ENCODE measurements around the gene FAM118B. TPM values are rescaled to one million over a fixed set of nuclear protein-coding genes. Genes with fewer than 3 reads are reported as not detected.

The FAM118B gene
- polyA plus RNA-seq, 1 of the 3 experiments (the other 2 are of a cell fraction): 19.5 TPM

- Histone ChIP-seq H3K79me2 (ENCODE audit: insufficient read depth) (peaks cover 62% of the 10 kb centered on the region), H3K4me2 (no peak overlapping the region), H3K4me1 (ENCODE audit: control insufficient read depth in 1 of 2, insufficient read depth in 2 of 2, low read depth in 1 of 2, low read length in 1 of 2) (peaks cover 2 to 20% of the 10 kb centered on the region in 2 experiments; a peak in 3 of 4 replicates), H3K9me2 (no peaks in the 10 kb centered on the region), H3K27me3 (ENCODE audit: insufficient read depth) (no peaks in the 10 kb centered on the region), H4K20me1 (ENCODE audit: insufficient read depth) (peaks cover 9% of the 10 kb centered on the region; the same call in 1 of the 2 replicates), H3K9me3 (no peaks in the 10 kb centered on the region), H3K9ac (no peak overlapping the region), H3K36me3 (replicated peaks in 1 of 2; ENCODE audit: control insufficient read depth in 1 of 2, insufficient read depth in 2 of 2, low read length in 1 of 2) (peaks cover 0 to under 1% of the 10 kb centered on the region in 2 experiments), H2AFZ (ENCODE audit: low read depth) (no peak overlapping the region), H3F3A (replicated peaks; ENCODE audit: insufficient read depth) (peaks cover 27% of the 10 kb centered on the region), H3K27ac (ENCODE audit: low read depth in 2 of 2, low read length in 1 of 2) (no peak overlapping the region), H3K4me3 (ENCODE audit: low read depth in 2 of 2, low read length in 1 of 2) (no peak overlapping the region)
- CTCF ChIA-PET: no interaction called here
- TF ChIP-seq EZH2phosphoT487 (IDR thresholded peaks at IDR 0.05; ENCODE audit: borderline replicate concordance, low read depth) (no peak), TAF1 (IDR thresholded peaks at IDR 0.05; ENCODE audit: borderline replicate concordance, low read depth, low read length) (no peak), MEF2A (IDR thresholded peaks at IDR 0.05; ENCODE audit: borderline replicate concordance, low read depth) (no peak), IRF3 (IDR thresholded peaks at IDR 0.05; ENCODE audit: low read depth, low read length) (no peak), RCOR1 (IDR thresholded peaks at IDR 0.05; ENCODE audit: low read length) (no peak), GATA2 (CRISPR knock-in tag; IDR thresholded peaks at IDR 0.05) (no peak), NRF1 (IDR thresholded peaks at IDR 0.05; ENCODE audit: low read depth, low read length) (no peak), USF1 (IDR thresholded peaks at IDR 0.05; ENCODE audit: borderline replicate concordance, low read depth) (no peak), RFX5 (IDR thresholded peaks at IDR 0.05; ENCODE audit: low read length) (no peak), RAD21 (IDR thresholded peaks at IDR 0.05; ENCODE audit: low read length) (no peak), TEAD4 (IDR thresholded peaks at IDR 0.05; ENCODE audit: borderline replicate concordance, insufficient read depth) (no peak), CHD2 (IDR thresholded peaks at IDR 0.05; ENCODE audit: low read length, partially characterized antibody) (no peak), GABPA (IDR thresholded peaks at IDR 0.05; ENCODE audit: low read depth) (no peak)
- TF ChIP-seq, protein P1, sequence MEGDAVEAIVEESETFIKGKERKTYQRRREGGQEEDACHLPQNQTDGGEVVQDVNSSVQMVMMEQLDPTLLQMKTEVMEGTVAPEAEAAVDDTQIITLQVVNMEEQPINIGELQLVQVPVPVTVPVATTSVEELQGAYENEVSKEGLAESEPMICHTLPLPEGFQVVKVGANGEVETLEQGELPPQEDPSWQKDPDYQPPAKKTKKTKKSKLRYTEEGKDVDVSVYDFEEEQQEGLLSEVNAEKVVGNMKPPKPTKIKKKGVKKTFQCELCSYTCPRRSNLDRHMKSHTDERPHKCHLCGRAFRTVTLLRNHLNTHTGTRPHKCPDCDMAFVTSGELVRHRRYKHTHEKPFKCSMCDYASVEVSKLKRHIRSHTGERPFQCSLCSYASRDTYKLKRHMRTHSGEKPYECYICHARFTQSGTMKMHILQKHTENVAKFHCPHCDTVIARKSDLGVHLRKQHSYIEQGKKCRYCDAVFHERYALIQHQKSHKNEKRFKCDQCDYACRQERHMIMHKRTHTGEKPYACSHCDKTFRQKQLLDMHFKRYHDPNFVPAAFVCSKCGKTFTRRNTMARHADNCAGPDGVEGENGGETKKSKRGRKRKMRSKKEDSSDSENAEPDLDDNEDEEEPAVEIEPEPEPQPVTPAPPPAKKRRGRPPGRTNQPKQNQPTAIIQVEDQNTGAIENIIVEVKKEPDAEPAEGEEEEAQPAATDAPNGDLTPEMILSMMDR (IDR thresholded peaks at IDR 0.05): no peak
- POLR2A ChIA-PET: no interaction called here
- DNase-seq: no peak
- 97% methylated on average over 11 of the region's 15 CpGs for WGBS (ENCODE audit: low lambda C conversion rate)
Measured at GRCh38 chr11:126226334-126227084, 14.9 kb downstream of the FAM118B start.
